HL-60 (cell line): ENCODE results near the gene SPNS2.

Experiments
- GABPA ChIP-seq: IDR thresholded peaks from 2 replicates; pipeline ENCODE4 v1.6.1; 2012; ENCODE audit warnings: low read depth
- POLR2AphosphoS5 ChIP-seq: IDR thresholded peaks from 2 replicates; pipeline ENCODE4 v1.6.1; 2012; ENCODE audit warnings: low read depth
- REST ChIP-seq: IDR thresholded peaks from 2 replicates; pipeline ENCODE4 v1.6.1; 2012; ENCODE audit warnings: low read depth; ENCODE audit not compliant: insufficient replicate concordance
- SPI1 ChIP-seq: IDR thresholded peaks from 2 replicates; pipeline ENCODE4 v1.6.1; 2012; ENCODE audit warnings: low read depth, mild to moderate bottlenecking, borderline replicate concordance
- TF ChIP-seq, protein P1 (sequence below): IDR thresholded peaks from one replicate; pipeline ENCODE4 v1.5.1; 2011; ENCODE audit warnings: low read length, control low read depth, inconsistent platforms; ENCODE audit not compliant: insufficient read depth

GRCh38 chr17:4515501-4515900 is 16.8 kb downstream of the SPNS2 start:
- TF ChIP-seq, protein P1, sequence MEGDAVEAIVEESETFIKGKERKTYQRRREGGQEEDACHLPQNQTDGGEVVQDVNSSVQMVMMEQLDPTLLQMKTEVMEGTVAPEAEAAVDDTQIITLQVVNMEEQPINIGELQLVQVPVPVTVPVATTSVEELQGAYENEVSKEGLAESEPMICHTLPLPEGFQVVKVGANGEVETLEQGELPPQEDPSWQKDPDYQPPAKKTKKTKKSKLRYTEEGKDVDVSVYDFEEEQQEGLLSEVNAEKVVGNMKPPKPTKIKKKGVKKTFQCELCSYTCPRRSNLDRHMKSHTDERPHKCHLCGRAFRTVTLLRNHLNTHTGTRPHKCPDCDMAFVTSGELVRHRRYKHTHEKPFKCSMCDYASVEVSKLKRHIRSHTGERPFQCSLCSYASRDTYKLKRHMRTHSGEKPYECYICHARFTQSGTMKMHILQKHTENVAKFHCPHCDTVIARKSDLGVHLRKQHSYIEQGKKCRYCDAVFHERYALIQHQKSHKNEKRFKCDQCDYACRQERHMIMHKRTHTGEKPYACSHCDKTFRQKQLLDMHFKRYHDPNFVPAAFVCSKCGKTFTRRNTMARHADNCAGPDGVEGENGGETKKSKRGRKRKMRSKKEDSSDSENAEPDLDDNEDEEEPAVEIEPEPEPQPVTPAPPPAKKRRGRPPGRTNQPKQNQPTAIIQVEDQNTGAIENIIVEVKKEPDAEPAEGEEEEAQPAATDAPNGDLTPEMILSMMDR = no peak
- TF ChIP-seq GABPA = no peak
- TF ChIP-seq POLR2AphosphoS5 = no peak
- TF ChIP-seq REST = no peak
- TF ChIP-seq SPI1 = no peak
